ENCODE measurements around the gene BIVM. TPM values are rescaled to one million over a fixed set of nuclear protein-coding genes. Genes with fewer than 3 reads are reported as not detected.

BIVM gene
- total RNA-seq, 2 experiments from 2014 or later, result 3.4 to 4.3 TPM

GRCh38 chr13:102830646-102831045 lies 31.7 kb downstream of the BIVM start:
- peaks cover 1% of the 10 kb centered on the region for H3K36me3 ChIP-seq (ENCODE audit: insufficient read depth, low read length)
- H3K4me3 ChIP-seq (ENCODE audit: low read length), result no peak overlapping the region
- Mint-ChIP-seq H3K27me3 (no peaks in the 10 kb centered on the region), H3K9me3 (no peaks in the 10 kb centered on the region), H3K4me3 (no peak overlapping the region), H3K27ac (no peak overlapping the region), H3K4me1 (ENCODE audit: low read depth) (no peaks in the 10 kb centered on the region), H3K36me3 (ENCODE audit: low read depth) (peaks cover 10% of the 10 kb centered on the region)
- ChIA-PET POLR2A (interaction anchor here (0.5 kb wide), 1 partner anchor 1097 kb away, joined by 3 read pairs; no protein-coding TSS in a partner anchor), CTCF (no interaction called here)
- H3K4me1 ChIP-seq (ENCODE audit: insufficient read depth, low read length), result no peaks in the 10 kb centered on the region
- ATAC-seq (ENCODE audit: poor library complexity) (no peak), DNase-seq (no peak)
- intact Hi-C loops (cut with DNase I, micrococcal nuclease), result no loop called here
- no peaks in the 10 kb centered on the region for H3K9me3 ChIP-seq (ENCODE audit: control insufficient read depth in 1 of 2, insufficient read depth in 1 of 2, low read length in 2 of 2)
- no peak overlapping the region for H3K27ac ChIP-seq (ENCODE audit: low read depth in 1 of 2, low read length in 2 of 2)
- TF ChIP-seq CTCF (IDR thresholded peaks at IDR 0.05), result no peak
- H3K27me3 ChIP-seq (ENCODE audit: control insufficient read depth in 1 of 2, insufficient read depth in 2 of 2, low read length in 2 of 2), result no peaks in the 10 kb centered on the region

- no peak overlapping the region for H3K27ac Mint-ChIP-seq
- Histone ChIP-seq H3K4me3 (ENCODE audit: low read length) (no peak overlapping the region), H3K4me1 (ENCODE audit: insufficient read depth, low read length) (no peaks in the 10 kb centered on the region), H3K36me3 (ENCODE audit: insufficient read depth, low read length) (peaks cover 4% of the 10 kb centered on the region), H3K9me3 (ENCODE audit: control insufficient read depth in 1 of 2, insufficient read depth in 1 of 2, low read length in 2 of 2) (no peaks in the 10 kb centered on the region), H3K27ac (ENCODE audit: low read depth in 1 of 2, low read length in 2 of 2) (no peak overlapping the region), H3K27me3 (ENCODE audit: control insufficient read depth in 1 of 2, insufficient read depth in 2 of 2, low read length in 2 of 2) (no peaks in the 10 kb centered on the region)
- no peak for TF ChIP-seq CTCF (IDR thresholded peaks at IDR 0.05)
- no peak overlapping the region for H3K4me3 Mint-ChIP-seq
- intact Hi-C loops (cut with DNase I, micrococcal nuclease), result no loop called here
- ATAC-seq (ENCODE audit: poor library complexity), result no peak
- H3K27me3 Mint-ChIP-seq, result no peaks in the 10 kb centered on the region
- no peak for DNase-seq
- no peaks in the 10 kb centered on the region for H3K9me3 Mint-ChIP-seq
- H3K36me3 Mint-ChIP-seq (ENCODE audit: low read depth), result peaks cover 10% of the 10 kb centered on the region
- ChIA-PET POLR2A (no interaction called here), CTCF (interaction anchor here (1.4 kb wide), 1 partner anchor 11 kb away, joined by 4 read pairs; no protein-coding TSS in a partner anchor)
- H3K4me1 Mint-ChIP-seq (ENCODE audit: low read depth), result no peaks in the 10 kb centered on the region
Observed at GRCh38 chr13:102836471-102836870, 37.6 kb downstream of the BIVM start.

- TF ChIP-seq CTCF (IDR thresholded peaks at IDR 0.05), result no peak
- Histone ChIP-seq H3K4me3 (ENCODE audit: low read length) (no peak overlapping the region), H3K36me3 (ENCODE audit: insufficient read depth, low read length) (peaks cover 4% of the 10 kb centered on the region), H3K4me1 (ENCODE audit: insufficient read depth, low read length) (no peaks in the 10 kb centered on the region), H3K27ac (ENCODE audit: low read depth in 1 of 2, low read length in 2 of 2) (no peak overlapping the region), H3K27me3 (ENCODE audit: control insufficient read depth in 1 of 2, insufficient read depth in 2 of 2, low read length in 2 of 2) (no peaks in the 10 kb centered on the region), H3K9me3 (ENCODE audit: control insufficient read depth in 1 of 2, insufficient read depth in 1 of 2, low read length in 2 of 2) (no peaks in the 10 kb centered on the region)
- H3K9me3 Mint-ChIP-seq, result no peaks in the 10 kb centered on the region
- DNase-seq (no peak), ATAC-seq (ENCODE audit: poor library complexity) (no peak)
- intact Hi-C loops (cut with DNase I, micrococcal nuclease), result no loop called here
- no peak overlapping the region for H3K4me3 Mint-ChIP-seq
- no peak overlapping the region for H3K27ac Mint-ChIP-seq
- H3K36me3 Mint-ChIP-seq (ENCODE audit: low read depth), result peaks cover 5% of the 10 kb centered on the region
- ChIA-PET POLR2A (interaction anchor here (1.0 kb wide), 1 partner anchor 247 kb away, joined by 3 read pairs; no protein-coding TSS in a partner anchor), CTCF (no interaction called here)
- no peaks in the 10 kb centered on the region for H3K27me3 Mint-ChIP-seq
- no peaks in the 10 kb centered on the region for H3K4me1 Mint-ChIP-seq (ENCODE audit: low read depth)
Observed at GRCh38 chr13:102838273-102838672, 39.4 kb downstream of the BIVM start.
